ENCODE results near the gene OR10G7.
"Not testable (repeated sequence)": the region's sequence is repeated elsewhere in the genome, so short reads cannot be mapped to it uniquely, and the experiment has no call there.

The OR10G7 gene

GRCh38 chr11:124039557-124039956 is 1.6 kb downstream of the OR10G7 start:
- no peak overlapping the region for H3K18ac ChIP-seq (ENCODE audit: low read length)
- no peak for DNase-seq
- no peak overlapping the region for H2BK120ac ChIP-seq (ENCODE audit: insufficient read depth, low read length, poor library complexity)
- no peak overlapping the region for H2AK5ac ChIP-seq (ENCODE audit: low read length)
- H2AFZ ChIP-seq (ENCODE audit: insufficient read depth, low read length, poor library complexity): no peak overlapping the region
- no peak overlapping the region for H3K23ac ChIP-seq (ENCODE audit: low read length)
- H4K91ac ChIP-seq (ENCODE audit: low read depth, low read length): no peak overlapping the region
- no peaks in the 10 kb centered on the region for H3K4me1 ChIP-seq (ENCODE audit: control insufficient read depth in 1 of 2, insufficient read depth in 2 of 2, low read length in 2 of 2)
- WGBS (ENCODE audit: extremely low coverage, insufficient coverage, insufficient read length): no CpG with 5 or more reads among the region's 9 CpGs
- H3K27me3 ChIP-seq (ENCODE audit: insufficient read depth, low read length): no peaks in the 10 kb centered on the region
- no peaks in the 10 kb centered on the region for H3K9me3 ChIP-seq (ENCODE audit: insufficient read depth, low read depth, low read length)
- H3K27ac ChIP-seq (ENCODE audit: low read depth, low read length): no peak overlapping the region
- H3K4me3 ChIP-seq (ENCODE audit: low read depth, low read length): no peak overlapping the region
- no peak overlapping the region for H2BK5ac ChIP-seq (ENCODE audit: low read depth, low read length, poor library complexity)
- no peak overlapping the region for H4K8ac ChIP-seq (ENCODE audit: low read depth, low read length)
- H3K79me2 ChIP-seq (ENCODE audit: control insufficient read depth, insufficient read depth, low read length, poor library complexity): no peaks in the 10 kb centered on the region
- H4K12ac ChIP-seq (ENCODE audit: low read depth, low read length): no peak overlapping the region
- no peak overlapping the region for H3K4ac ChIP-seq (ENCODE audit: low read depth, low read length)
- no peak overlapping the region for H3K9ac ChIP-seq (ENCODE audit: low read length)
- no peak overlapping the region for H2BK12ac ChIP-seq (ENCODE audit: low read length)
- no peak overlapping the region for H3K14ac ChIP-seq (ENCODE audit: low read length)
- no peak overlapping the region for H3K4me2 ChIP-seq (ENCODE audit: low read length)
- no peaks in the 10 kb centered on the region for H3K36me3 ChIP-seq (ENCODE audit: control insufficient read depth in 1 of 2, insufficient read depth in 2 of 2, low read length in 2 of 2)
- H3K79me1 ChIP-seq (ENCODE audit: low read length): no peaks in the 10 kb centered on the region

DNA sequence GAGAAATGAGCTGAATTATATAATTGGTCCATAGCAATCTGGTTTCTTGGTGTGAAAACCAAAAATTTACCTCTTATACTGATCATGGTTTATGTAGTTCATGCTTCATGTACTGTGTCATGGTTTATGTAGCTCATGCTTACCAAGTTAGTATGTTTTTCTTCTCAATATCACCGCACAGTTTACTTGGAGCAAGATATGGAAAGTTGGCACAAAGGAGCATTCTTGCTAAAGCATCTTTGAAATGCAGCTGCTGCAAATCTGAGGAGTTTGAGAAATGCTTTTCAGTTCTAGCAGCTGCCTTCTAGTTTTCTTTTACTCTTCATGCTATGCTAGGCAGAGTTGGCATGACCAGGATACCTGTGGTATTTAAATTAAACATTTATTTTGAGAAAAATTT is 4.5 kb downstream of the OR10G7 start:
- H3K27me3 ChIP-seq (ENCODE audit: insufficient read depth, low read length): no peaks in the 10 kb centered on the region
- WGBS (ENCODE audit: extremely low coverage, insufficient coverage, insufficient read length): no CpG with 5 or more reads among the region's 1 CpG

GRCh38 chr11:124026498-124026897 is 14.6 kb downstream of the OR10G7 start, which contains the start of gene OR10G8:
OR10G8 (plus strand) TSS chr11:124026798; CDS start chr11:124029623, 2,825 bp downstream.
- no peak within 1 kb of the TSS for H4K8ac ChIP-seq (ENCODE audit: low read depth, low read length)
- H2BK12ac ChIP-seq (ENCODE audit: low read length): no peak within 1 kb of the TSS
- H3K4me3 ChIP-seq (ENCODE audit: low read depth, low read length): no peak within 1 kb of the TSS
- no peak within 1 kb of the TSS for H3K4me2 ChIP-seq (ENCODE audit: low read length)
- H2BK5ac ChIP-seq (ENCODE audit: low read depth, low read length, poor library complexity): no peak within 1 kb of the TSS
- no peaks in the 10 kb centered on the region for H3K4me1 ChIP-seq (ENCODE audit: control insufficient read depth in 1 of 2, insufficient read depth in 2 of 2, low read length in 2 of 2)
- H3K79me1 ChIP-seq (ENCODE audit: low read length): no peaks in the 10 kb centered on the region
- no peaks in the 10 kb centered on the region for H3K9me3 ChIP-seq (ENCODE audit: insufficient read depth, low read depth, low read length)
- no peak within 1 kb of the TSS for H2AFZ ChIP-seq (ENCODE audit: insufficient read depth, low read length, poor library complexity)
- H3K79me2 ChIP-seq (ENCODE audit: control insufficient read depth, insufficient read depth, low read length, poor library complexity): no peaks in the 10 kb centered on the region
- H3K9ac ChIP-seq (ENCODE audit: low read length): no peak within 1 kb of the TSS
- no peak within 1 kb of the TSS for H4K91ac ChIP-seq (ENCODE audit: low read depth, low read length)
- WGBS (ENCODE audit: extremely low coverage, insufficient coverage, insufficient read length): no CpG with 5 or more reads among the region's 2 CpGs
- no peak within 1 kb of the TSS for H3K14ac ChIP-seq (ENCODE audit: low read length)
- no peak within 1 kb of the TSS for H4K12ac ChIP-seq (ENCODE audit: low read depth, low read length)
- no peak within 1 kb of the TSS for H3K27ac ChIP-seq (ENCODE audit: low read depth, low read length)
- no peak within 1 kb of the TSS for H2AK5ac ChIP-seq (ENCODE audit: low read length)
- no peak within 1 kb of the TSS for H3K18ac ChIP-seq (ENCODE audit: low read length)
- no peak within 1 kb of the TSS for H2BK120ac ChIP-seq (ENCODE audit: insufficient read depth, low read length, poor library complexity)
- no peaks in the 10 kb centered on the region for H3K36me3 ChIP-seq (ENCODE audit: control insufficient read depth in 1 of 2, insufficient read depth in 2 of 2, low read length in 2 of 2)
- H3K27me3 ChIP-seq (ENCODE audit: insufficient read depth, low read length): no peaks in the 10 kb centered on the region
- no peak within 1 kb of the TSS for H3K4ac ChIP-seq (ENCODE audit: low read depth, low read length)
- DNase-seq: no peak
- no peak within 1 kb of the TSS for H3K23ac ChIP-seq (ENCODE audit: low read length)

More for the DNA sequence above, 4.5 kb downstream of the OR10G7 start:
- DNase-seq: no peak
- no peak overlapping the region for H3K23ac ChIP-seq (ENCODE audit: low read length)
- H3K9me3 ChIP-seq (ENCODE audit: insufficient read depth, low read depth, low read length): no peaks in the 10 kb centered on the region
- no peaks in the 10 kb centered on the region for H3K79me2 ChIP-seq (ENCODE audit: control insufficient read depth, insufficient read depth, low read length, poor library complexity)
- H2AK5ac ChIP-seq (ENCODE audit: low read length): no peak overlapping the region
- no peak overlapping the region for H3K27ac ChIP-seq (ENCODE audit: low read depth, low read length)
- no peak overlapping the region for H3K14ac ChIP-seq (ENCODE audit: low read length)
- H4K91ac ChIP-seq (ENCODE audit: low read depth, low read length): no peak overlapping the region
- H3K4me3 ChIP-seq (ENCODE audit: low read depth, low read length): no peak overlapping the region
- H2BK120ac ChIP-seq (ENCODE audit: insufficient read depth, low read length, poor library complexity): no peak overlapping the region
- H4K8ac ChIP-seq (ENCODE audit: low read depth, low read length): no peak overlapping the region
- no peak overlapping the region for H3K4ac ChIP-seq (ENCODE audit: low read depth, low read length)
- H2BK5ac ChIP-seq (ENCODE audit: low read depth, low read length, poor library complexity): no peak overlapping the region
- no peak overlapping the region for H3K9ac ChIP-seq (ENCODE audit: low read length)
- no peaks in the 10 kb centered on the region for H3K36me3 ChIP-seq (ENCODE audit: control insufficient read depth in 1 of 2, insufficient read depth in 2 of 2, low read length in 2 of 2)
- no peak overlapping the region for H3K18ac ChIP-seq (ENCODE audit: low read length)
- no peak overlapping the region for H3K4me2 ChIP-seq (ENCODE audit: low read length)
- H4K12ac ChIP-seq (ENCODE audit: low read depth, low read length): no peak overlapping the region
- H3K4me1 ChIP-seq (ENCODE audit: control insufficient read depth in 1 of 2, insufficient read depth in 2 of 2, low read length in 2 of 2): no peaks in the 10 kb centered on the region
- no peak overlapping the region for H2AFZ ChIP-seq (ENCODE audit: insufficient read depth, low read length, poor library complexity)
- H3K79me1 ChIP-seq (ENCODE audit: low read length): no peaks in the 10 kb centered on the region
- H2BK12ac ChIP-seq (ENCODE audit: low read length): no peak overlapping the region

- WGBS (ENCODE audit: extremely low coverage, insufficient coverage, insufficient read length): no CpG with 5 or more reads among the region's 9 CpGs
- not testable (repeated sequence) for H3K27me3 ChIP-seq (ENCODE audit: insufficient read depth, low read length); H3K4ac ChIP-seq (ENCODE audit: low read depth, low read length); H3K23ac ChIP-seq (ENCODE audit: low read length); H3K4me1 ChIP-seq (ENCODE audit: control insufficient read depth in 1 of 2, insufficient read depth in 2 of 2, low read length in 2 of 2); DNase-seq; H3K36me3 ChIP-seq (ENCODE audit: control insufficient read depth in 1 of 2, insufficient read depth in 2 of 2, low read length in 2 of 2); H3K4me3 ChIP-seq (ENCODE audit: low read depth, low read length); H3K79me1 ChIP-seq (ENCODE audit: low read length); H2BK120ac ChIP-seq (ENCODE audit: insufficient read depth, low read length, poor library complexity); H4K8ac ChIP-seq (ENCODE audit: low read depth, low read length); H4K91ac ChIP-seq (ENCODE audit: low read depth, low read length); H4K12ac ChIP-seq (ENCODE audit: low read depth, low read length); H3K18ac ChIP-seq (ENCODE audit: low read length); H2BK12ac ChIP-seq (ENCODE audit: low read length); H2AFZ ChIP-seq (ENCODE audit: insufficient read depth, low read length, poor library complexity); H3K79me2 ChIP-seq (ENCODE audit: control insufficient read depth, insufficient read depth, low read length, poor library complexity); H3K4me2 ChIP-seq (ENCODE audit: low read length); H3K27ac ChIP-seq (ENCODE audit: low read depth, low read length); H2AK5ac ChIP-seq (ENCODE audit: low read length); H3K14ac ChIP-seq (ENCODE audit: low read length); H2BK5ac ChIP-seq (ENCODE audit: low read depth, low read length, poor library complexity); H3K9me3 ChIP-seq (ENCODE audit: insufficient read depth, low read depth, low read length); H3K9ac ChIP-seq (ENCODE audit: low read length)
Measured at GRCh38 chr11:124015837-124016236, 25.3 kb downstream of the OR10G7 start.
